22Rv1 (cell line): ENCODE measurements around the gene PHF12.

ENCODE experiments used
- H3K27ac ChIP-seq: fragments of 450-650 bp; 2 replicates; pipeline ENCODE4 v1.5.1; 2017
- CTCF ChIP-seq: fragments of 450-650 bp; IDR thresholded peaks from 2 replicates; pipeline ENCODE4 v1.5.1; 2017; ENCODE audit warnings: mild to moderate bottlenecking
- ZFX ChIP-seq: fragments of 450-650 bp; IDR thresholded peaks from 2 replicates; pipeline ENCODE4 v1.6.1; 2017; ENCODE audit warnings: antibody characterized with exemption, borderline replicate concordance

PHF12 gene

GRCh38 chr17:28985950-28986713 lies 34.8 kb upstream of the PHF12 start:
- H3K27ac ChIP-seq = no peak overlapping the region
- no peak for TF ChIP-seq CTCF
- TF ChIP-seq ZFX = no peak

- H3K27ac ChIP-seq = no peak overlapping the region
- no peak for TF ChIP-seq ZFX
- TF ChIP-seq CTCF = no peak
Measured at GRCh38 chr17:28983286-28984230, 32.2 kb upstream of the PHF12 start.

- no peak overlapping the region for H3K27ac ChIP-seq
- TF ChIP-seq CTCF (no peak), ZFX (no peak)
Measured at GRCh38 chr17:28982131-28982793, 30.9 kb upstream of the PHF12 start.

- H3K27ac ChIP-seq = no peak overlapping the region
- TF ChIP-seq ZFX (no peak), CTCF (no peak)
Measured at GRCh38 chr17:28978356-28978964, 27.1 kb upstream of the PHF12 start.

- no peak for TF ChIP-seq ZFX
- no peak for TF ChIP-seq CTCF
- H3K27ac ChIP-seq = no peak overlapping the region
Measured at GRCh38 chr17:28977659-28978355, 26.5 kb upstream of the PHF12 start.

GRCh38 chr17:28975646-28976045 lies 24.3 kb upstream of the PHF12 start:
- no peak for TF ChIP-seq ZFX
- TF ChIP-seq CTCF = no peak
- H3K27ac ChIP-seq = no peak overlapping the region
